PFSK-1 (cell line): Measurements from ENCODE around the gene SLC22A8.

ENCODE experiments used
- POLR2AphosphoS5 ChIP-seq: IDR thresholded peaks from 2 replicates; pipeline ENCODE4 v1.6.1; 2012; ENCODE audit warnings: low read depth, mild to moderate bottlenecking, control low read depth, low read length, moderate library complexity
- SIN3A ChIP-seq: IDR thresholded peaks from 2 replicates; pipeline ENCODE4 v1.6.1; 2012; ENCODE audit warnings: mild to moderate bottlenecking, low read length, moderate library complexity, borderline replicate concordance; ENCODE audit not compliant: insufficient read depth
- TAF1 ChIP-seq: IDR thresholded peaks from 2 replicates; pipeline ENCODE4 v1.6.1; 2012; ENCODE audit warnings: low read length, control low read depth, borderline replicate concordance; ENCODE audit not compliant: insufficient read depth

GRCh38 chr11:62984451-62984991 lies 31.1 kb downstream of the SLC22A8 start, which contains the start of gene SLC22A6:
- no peak for TF ChIP-seq TAF1
- TF ChIP-seq POLR2AphosphoS5 = no peak
- no peak for TF ChIP-seq SIN3A
